PC-9 (cell line): ENCODE measurements around the gene PRKCA.

Experiments used
- EZH2 ChIP-seq: fragments of 200-600 bp; sonication (generic); IDR thresholded peaks from 2 replicates; pipeline ENCODE4 v1.8.0; 2017; ENCODE audit warnings: antibody characterized with exemption, low read depth
- TF ChIP-seq, protein P1 (sequence below): fragments of 200-600 bp; sonication (generic); conservative IDR thresholded peaks from 2 replicates; pipeline ENCODE4 v1.6.1; 2017; ENCODE audit warnings: mixed run types, antibody characterized with exemption, mild to moderate bottlenecking, moderate library complexity

DNA sequence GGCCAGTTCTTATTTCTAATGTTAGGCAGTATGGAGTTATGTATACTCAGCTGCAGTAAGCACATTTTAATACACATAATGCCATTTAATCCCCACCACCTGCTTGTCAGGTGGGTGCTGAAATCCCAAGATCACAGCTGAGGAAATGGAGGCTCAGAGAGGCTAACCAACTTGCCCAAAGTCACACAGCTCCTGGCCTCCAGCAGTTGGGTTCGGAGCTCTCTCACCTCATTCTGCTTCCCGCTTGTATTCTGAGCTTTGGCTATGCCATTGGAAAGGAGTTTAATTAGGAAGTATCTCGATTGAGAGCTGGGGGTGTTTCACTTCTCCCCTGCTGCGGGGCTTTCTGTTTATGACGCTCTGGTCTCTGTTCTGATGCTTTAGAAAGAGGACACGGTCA lies 459.9 kb downstream of the PRKCA start:
- TF ChIP-seq, protein P1, sequence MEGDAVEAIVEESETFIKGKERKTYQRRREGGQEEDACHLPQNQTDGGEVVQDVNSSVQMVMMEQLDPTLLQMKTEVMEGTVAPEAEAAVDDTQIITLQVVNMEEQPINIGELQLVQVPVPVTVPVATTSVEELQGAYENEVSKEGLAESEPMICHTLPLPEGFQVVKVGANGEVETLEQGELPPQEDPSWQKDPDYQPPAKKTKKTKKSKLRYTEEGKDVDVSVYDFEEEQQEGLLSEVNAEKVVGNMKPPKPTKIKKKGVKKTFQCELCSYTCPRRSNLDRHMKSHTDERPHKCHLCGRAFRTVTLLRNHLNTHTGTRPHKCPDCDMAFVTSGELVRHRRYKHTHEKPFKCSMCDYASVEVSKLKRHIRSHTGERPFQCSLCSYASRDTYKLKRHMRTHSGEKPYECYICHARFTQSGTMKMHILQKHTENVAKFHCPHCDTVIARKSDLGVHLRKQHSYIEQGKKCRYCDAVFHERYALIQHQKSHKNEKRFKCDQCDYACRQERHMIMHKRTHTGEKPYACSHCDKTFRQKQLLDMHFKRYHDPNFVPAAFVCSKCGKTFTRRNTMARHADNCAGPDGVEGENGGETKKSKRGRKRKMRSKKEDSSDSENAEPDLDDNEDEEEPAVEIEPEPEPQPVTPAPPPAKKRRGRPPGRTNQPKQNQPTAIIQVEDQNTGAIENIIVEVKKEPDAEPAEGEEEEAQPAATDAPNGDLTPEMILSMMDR = no peak
- TF ChIP-seq EZH2 = no peak
